Central memory CD8-positive, alpha-beta T cell (primary cell): ENCODE data around the gene GON4L.

ENCODE experiments used
- ATAC-seq: fragments of 150-1000 bp; cut with Tn5 transposase; replicated peaks from 2 replicates; pipeline ENCODE4 v1.10.0; 2022; ENCODE audit warnings: mild to moderate bottlenecking, moderate FRiP score, moderate number of reproducible peaks; ENCODE audit not compliant: poor library complexity, severe bottlenecking; ENCODE audit errors: extremely low read depth
- DNase-seq, 2 donors: peaks; one replicate each; pipeline ENCODE4 v3.0.0; 2021; ENCODE audit warnings: low spot score in 2 of 2
- H3K27ac Mint-ChIP-seq: one replicate; pipeline ENCODE4 v1.8.0; 2022; ENCODE audit warnings: low read depth, mild to moderate bottlenecking, moderate library complexity, mixed read lengths
- H3K27me3 Mint-ChIP-seq: one replicate; pipeline ENCODE4 v1.8.0; 2022; ENCODE audit warnings: mixed read lengths
- H3K36me3 Mint-ChIP-seq: one replicate; pipeline ENCODE4 v1.8.0; 2022; ENCODE audit warnings: mild to moderate bottlenecking, moderate library complexity, mixed read lengths; ENCODE audit not compliant: insufficient read depth
- H3K4me1 Mint-ChIP-seq: one replicate; pipeline ENCODE4 v1.8.0; 2022; ENCODE audit warnings: mixed read lengths
- H3K4me3 Mint-ChIP-seq: one replicate; pipeline ENCODE4 v1.8.0; 2022; ENCODE audit warnings: mild to moderate bottlenecking, moderate library complexity, mixed read lengths
- H3K9me3 Mint-ChIP-seq: one replicate; pipeline ENCODE4 v1.8.0; 2022; ENCODE audit warnings: mixed read lengths

GON4L gene

DNA sequence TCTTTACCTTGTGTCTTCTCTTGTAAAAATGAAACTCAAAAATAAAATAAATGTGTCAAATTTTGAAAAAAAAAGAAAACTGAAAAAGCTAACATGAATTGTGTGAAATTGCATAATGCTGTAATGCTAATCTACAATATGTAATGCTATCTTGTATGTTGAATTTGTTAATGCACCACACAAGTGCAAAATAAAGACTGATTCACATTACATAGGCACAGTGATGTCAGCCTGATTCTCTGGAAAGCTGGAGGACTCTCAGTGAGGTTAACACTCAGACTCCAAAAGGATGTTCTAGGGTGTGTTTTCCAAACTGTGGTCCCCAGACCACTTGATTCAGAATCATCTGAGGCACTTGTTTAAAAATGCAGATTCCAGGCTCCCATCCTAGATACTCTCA is 28.0 kb upstream of the GON4L start:
- Mint-ChIP-seq H3K4me3 (no peak overlapping the region), H3K27ac (no peak overlapping the region), H3K27me3 (no peaks in the 10 kb centered on the region), H3K4me1 (no peaks in the 10 kb centered on the region), H3K36me3 (peaks cover 37% of the 10 kb centered on the region), H3K9me3 (no peaks in the 10 kb centered on the region)
- DNase-seq = no peak
- ATAC-seq = no peak

GRCh38 chr1:155884031-155884960 is 27.3 kb upstream of the GON4L start:
- no peaks in the 10 kb centered on the region for H3K4me1 Mint-ChIP-seq
- H3K4me3 Mint-ChIP-seq = no peak overlapping the region
- H3K36me3 Mint-ChIP-seq = peaks cover 39% of the 10 kb centered on the region
- no peaks in the 10 kb centered on the region for H3K9me3 Mint-ChIP-seq
- DNase-seq (no peak), ATAC-seq (no peak)
- peak overlapping the region; percentile 49 for H3K27ac Mint-ChIP-seq
- H3K27me3 Mint-ChIP-seq = no peaks in the 10 kb centered on the region

- H3K36me3 Mint-ChIP-seq = peaks cover 39% of the 10 kb centered on the region
- DNase-seq (no peak), ATAC-seq (no peak)
- H3K4me3 Mint-ChIP-seq = no peak overlapping the region
- H3K4me1 Mint-ChIP-seq = no peaks in the 10 kb centered on the region
- no peak overlapping the region for H3K27ac Mint-ChIP-seq
- H3K27me3 Mint-ChIP-seq = no peaks in the 10 kb centered on the region
- no peaks in the 10 kb centered on the region for H3K9me3 Mint-ChIP-seq
Observed at GRCh38 chr1:155882766-155883165, 25.8 kb upstream of the GON4L start.

DNA sequence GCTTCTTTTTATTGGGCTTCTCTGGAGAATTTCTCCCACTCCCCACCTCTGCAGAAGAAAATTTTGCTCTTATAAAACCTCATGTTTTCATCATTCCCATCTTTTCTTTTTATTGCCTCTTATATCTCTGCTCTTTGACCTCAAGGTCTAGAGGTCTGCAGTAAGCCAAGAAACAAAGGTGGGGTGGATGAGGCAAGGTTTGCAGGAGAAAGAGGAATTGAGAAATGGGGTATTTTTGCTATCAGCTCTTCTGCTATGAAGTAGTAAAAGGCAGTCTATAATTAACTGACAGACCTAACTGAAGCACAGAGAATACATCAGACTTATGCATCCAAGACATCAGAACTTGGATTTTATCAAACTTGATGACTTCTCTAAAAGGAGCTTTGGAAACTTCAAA is 25.2 kb upstream of the GON4L start:
- Mint-ChIP-seq H3K4me3 (no peak overlapping the region), H3K4me1 (no peaks in the 10 kb centered on the region), H3K27ac (no peak overlapping the region), H3K27me3 (no peaks in the 10 kb centered on the region), H3K36me3 (peaks cover 39% of the 10 kb centered on the region), H3K9me3 (no peaks in the 10 kb centered on the region)
- no peak for ATAC-seq
- no peak for DNase-seq

GRCh38 chr1:155880950-155881349 is 23.9 kb upstream of the GON4L start:
- DNase-seq = no peak
- no peaks in the 10 kb centered on the region for H3K27me3 Mint-ChIP-seq
- H3K36me3 Mint-ChIP-seq = peaks cover 32% of the 10 kb centered on the region
- ATAC-seq = no peak
- H3K4me1 Mint-ChIP-seq = no peaks in the 10 kb centered on the region
- H3K9me3 Mint-ChIP-seq = no peaks in the 10 kb centered on the region
- no peak overlapping the region for H3K27ac Mint-ChIP-seq
- no peak overlapping the region for H3K4me3 Mint-ChIP-seq

GRCh38 chr1:155880251-155880650 is 23.2 kb upstream of the GON4L start:
- ATAC-seq (no peak), DNase-seq (no peak)
- Mint-ChIP-seq H3K27ac (no peak overlapping the region), H3K9me3 (no peaks in the 10 kb centered on the region), H3K36me3 (peaks cover 33% of the 10 kb centered on the region), H3K4me3 (no peak overlapping the region), H3K4me1 (no peaks in the 10 kb centered on the region), H3K27me3 (no peaks in the 10 kb centered on the region)

GRCh38 chr1:155877945-155878344 is 20.9 kb upstream of the GON4L start:
- H3K27me3 Mint-ChIP-seq = no peaks in the 10 kb centered on the region
- peak overlapping the region; percentile 81 for H3K27ac Mint-ChIP-seq
- ATAC-seq (no peak), DNase-seq (no peak)
- H3K4me1 Mint-ChIP-seq = no peaks in the 10 kb centered on the region
- no peak overlapping the region for H3K4me3 Mint-ChIP-seq
- no peaks in the 10 kb centered on the region for H3K9me3 Mint-ChIP-seq
- peaks cover 25% of the 10 kb centered on the region for H3K36me3 Mint-ChIP-seq

DNA sequence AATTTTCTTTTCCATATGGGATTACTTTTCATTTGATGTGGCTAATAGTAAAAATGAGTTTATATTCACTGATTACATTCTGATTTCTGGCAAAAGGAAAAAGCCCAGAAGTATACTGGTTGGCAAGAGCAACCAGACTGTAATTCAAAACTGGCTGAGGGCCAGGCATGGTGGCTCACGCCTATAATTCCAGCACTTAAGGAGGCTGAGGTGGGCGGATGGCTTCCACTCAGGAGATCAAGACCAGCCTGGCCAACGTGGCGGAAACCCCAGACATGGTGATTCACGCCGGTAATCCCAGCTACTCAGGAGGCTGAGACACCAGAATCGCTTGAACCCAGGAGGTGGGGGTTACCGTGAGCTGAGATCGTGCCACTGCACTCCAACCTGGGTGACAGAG is 16.8 kb upstream of the GON4L start:
- DNase-seq = no peak
- H3K9me3 Mint-ChIP-seq = no peaks in the 10 kb centered on the region

GRCh38 chr1:155872527-155872926 is 15.5 kb upstream of the GON4L start:
- H3K36me3 Mint-ChIP-seq = peaks cover 21% of the 10 kb centered on the region
- H3K9me3 Mint-ChIP-seq = no peaks in the 10 kb centered on the region
- DNase-seq (no peak), ATAC-seq (no peak)
- H3K27me3 Mint-ChIP-seq = no peaks in the 10 kb centered on the region
- H3K27ac Mint-ChIP-seq = no peak overlapping the region
- H3K4me1 Mint-ChIP-seq = peaks cover 13% of the 10 kb centered on the region
- no peak overlapping the region for H3K4me3 Mint-ChIP-seq

More for the DNA sequence above, 16.8 kb upstream of the GON4L start:
- Mint-ChIP-seq H3K27me3 (no peaks in the 10 kb centered on the region), H3K36me3 (peaks cover 17% of the 10 kb centered on the region), H3K4me3 (no peak overlapping the region), H3K4me1 (peaks cover 10% of the 10 kb centered on the region), H3K27ac (no peak overlapping the region)
- no peak for ATAC-seq

DNA sequence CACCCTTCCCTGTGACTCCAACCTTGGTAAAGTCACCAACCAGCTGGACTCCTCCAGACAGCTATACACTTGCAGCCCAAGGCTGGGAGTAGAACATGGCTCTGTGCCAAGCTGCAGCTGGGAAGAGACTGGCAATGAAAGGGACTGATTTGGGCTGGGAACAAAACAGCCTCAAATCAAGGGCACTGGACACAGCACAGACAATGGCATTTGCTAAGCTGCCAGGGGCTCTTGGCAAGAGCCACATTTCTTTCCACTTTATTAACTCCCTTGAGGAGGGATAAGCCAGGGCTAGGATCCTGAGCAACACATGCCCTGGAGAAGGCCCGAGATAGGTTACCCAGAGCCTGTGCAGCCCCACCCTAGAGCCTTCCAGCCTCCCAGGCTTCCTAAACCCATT is 14.4 kb upstream of the GON4L start:
- ATAC-seq (no peak), DNase-seq (no peak)
- H3K36me3 Mint-ChIP-seq = peaks cover 23% of the 10 kb centered on the region
- H3K4me1 Mint-ChIP-seq = peaks cover 17% of the 10 kb centered on the region
- no peak overlapping the region for H3K27ac Mint-ChIP-seq
- H3K4me3 Mint-ChIP-seq = no peak overlapping the region
- H3K27me3 Mint-ChIP-seq = no peaks in the 10 kb centered on the region
- H3K9me3 Mint-ChIP-seq = no peaks in the 10 kb centered on the region

- Mint-ChIP-seq H3K36me3 (peaks cover 20% of the 10 kb centered on the region), H3K4me3 (no peak overlapping the region), H3K27me3 (no peaks in the 10 kb centered on the region), H3K9me3 (no peaks in the 10 kb centered on the region), H3K27ac (no peak overlapping the region), H3K4me1 (peaks cover 17% of the 10 kb centered on the region)
- DNase-seq (no peak), ATAC-seq (no peak)
Observed at GRCh38 chr1:155867766-155868165, 10.8 kb upstream of the GON4L start.

GRCh38 chr1:155864393-155864792 is 7.4 kb upstream of the GON4L start:
- ATAC-seq = no peak
- peaks cover 22% of the 10 kb centered on the region for H3K36me3 Mint-ChIP-seq
- H3K4me1 Mint-ChIP-seq = peaks cover 37% of the 10 kb centered on the region
- no peaks in the 10 kb centered on the region for H3K9me3 Mint-ChIP-seq
- H3K4me3 Mint-ChIP-seq = no peak overlapping the region
- no peak for DNase-seq
- H3K27me3 Mint-ChIP-seq = no peaks in the 10 kb centered on the region
- H3K27ac Mint-ChIP-seq = no peak overlapping the region

DNA sequence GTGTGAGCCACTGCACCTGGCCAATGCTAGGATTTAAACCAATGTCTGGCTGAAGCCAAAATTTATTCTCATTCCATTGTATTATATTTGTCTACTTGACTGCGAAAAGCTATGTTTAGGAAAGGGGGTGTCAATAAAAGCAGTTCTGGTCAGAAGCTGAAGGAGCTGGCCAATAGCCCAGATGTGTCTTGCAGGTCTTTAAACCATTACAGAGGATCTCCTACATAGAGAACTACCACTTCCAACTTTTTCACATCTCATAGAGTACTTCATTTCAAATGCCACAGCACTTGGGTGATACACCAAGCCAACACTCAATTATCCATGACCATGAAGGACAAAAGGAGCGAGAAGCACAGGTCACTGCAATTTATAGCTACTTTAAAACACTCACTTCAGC is 4.9 kb upstream of the GON4L start:
- Mint-ChIP-seq H3K4me3 (no peak overlapping the region), H3K27me3 (no peaks in the 10 kb centered on the region), H3K4me1 (peaks cover 41% of the 10 kb centered on the region), H3K27ac (no peak overlapping the region), H3K36me3 (peaks cover 18% of the 10 kb centered on the region), H3K9me3 (no peaks in the 10 kb centered on the region)
- ATAC-seq = no peak
- DNase-seq = no peak
